Activated T-cell treated with anti-CD3 and anti-CD28 coated beads, Interleukin-2, amount 50 U/mL, for 24 hours (primary cell): ENCODE measurements around the gene LANCL2.
A peak's percentile ranks its signal among the peaks of the same experiment; 100 is the strongest.
"Not testable (repeated sequence)": the region's sequence is repeated elsewhere in the genome, so short reads cannot be mapped to it uniquely, and the experiment has no call there.

ENCODE experiments used
- DNase-seq: peaks from one replicate; pipeline ENCODE4 v3.0.0-alpha.2; 2020
- H3K27ac Mint-ChIP-seq: 2 replicates; pipeline ENCODE4 v1.8.0; 2020; ENCODE audit warnings: mild to moderate bottlenecking, mixed read lengths
- H3K27me3 Mint-ChIP-seq: 2 replicates; pipeline ENCODE4 v1.8.0; 2020; ENCODE audit warnings: mixed read lengths
- H3K36me3 Mint-ChIP-seq: 2 replicates; pipeline ENCODE4 v1.8.0; 2020; ENCODE audit warnings: low read depth, mixed read lengths
- H3K4me1 Mint-ChIP-seq: 2 replicates; pipeline ENCODE4 v1.8.0; 2020; ENCODE audit warnings: low read depth, mixed read lengths
- H3K4me3 Mint-ChIP-seq: 2 replicates; pipeline ENCODE4 v1.8.0; 2020; ENCODE audit warnings: mild to moderate bottlenecking, moderate library complexity, mixed read lengths
- H3K9me3 Mint-ChIP-seq: 2 replicates; pipeline ENCODE4 v1.8.0; 2020; ENCODE audit warnings: mixed read lengths

LANCL2 gene

GRCh38 chr7:55345292-55345691 lies 19.8 kb upstream of the LANCL2 start:
- H3K27me3 Mint-ChIP-seq, result peaks cover 25% of the 10 kb centered on the region
- no peaks in the 10 kb centered on the region for H3K36me3 Mint-ChIP-seq
- H3K27ac Mint-ChIP-seq, result no peak overlapping the region
- H3K4me1 Mint-ChIP-seq, result peaks cover 11% of the 10 kb centered on the region
- no peak for DNase-seq
- no peaks in the 10 kb centered on the region for H3K9me3 Mint-ChIP-seq
- H3K4me3 Mint-ChIP-seq, result no peak overlapping the region

GRCh38 chr7:55348502-55348901 lies 16.6 kb upstream of the LANCL2 start:
- no peak overlapping the region for H3K4me3 Mint-ChIP-seq
- DNase-seq, result no peak
- H3K36me3 Mint-ChIP-seq, result no peaks in the 10 kb centered on the region
- no peak overlapping the region for H3K27ac Mint-ChIP-seq
- peaks cover 11% of the 10 kb centered on the region for H3K4me1 Mint-ChIP-seq
- peaks cover 30% of the 10 kb centered on the region for H3K27me3 Mint-ChIP-seq
- no peaks in the 10 kb centered on the region for H3K9me3 Mint-ChIP-seq

- Mint-ChIP-seq H3K27ac (no peak overlapping the region), H3K9me3 (no peaks in the 10 kb centered on the region), H3K4me1 (peaks cover 11% of the 10 kb centered on the region), H3K27me3 (peaks cover 32% of the 10 kb centered on the region), H3K36me3 (no peaks in the 10 kb centered on the region), H3K4me3 (no peak overlapping the region)
- DNase-seq, result no peak
Measured at GRCh38 chr7:55349121-55349520, 16.0 kb upstream of the LANCL2 start.

GRCh38 chr7:55350281-55350680 lies 14.9 kb upstream of the LANCL2 start:
- Mint-ChIP-seq H3K27me3 (peaks cover 32% of the 10 kb centered on the region), H3K36me3 (no peaks in the 10 kb centered on the region), H3K4me3 (no peak overlapping the region), H3K9me3 (no peaks in the 10 kb centered on the region), H3K27ac (no peak overlapping the region), H3K4me1 (peaks cover 11% of the 10 kb centered on the region)
- DNase-seq, result no peak

GRCh38 chr7:55351263-55351662 lies 13.9 kb upstream of the LANCL2 start:
- no peak for DNase-seq
- H3K4me1 Mint-ChIP-seq, result peaks cover 11% of the 10 kb centered on the region
- H3K4me3 Mint-ChIP-seq, result no peak overlapping the region
- no peaks in the 10 kb centered on the region for H3K36me3 Mint-ChIP-seq
- peaks cover 25% of the 10 kb centered on the region for H3K27me3 Mint-ChIP-seq
- H3K9me3 Mint-ChIP-seq, result no peaks in the 10 kb centered on the region
- no peak overlapping the region for H3K27ac Mint-ChIP-seq

- DNase-seq, H3K4me3 Mint-ChIP-seq, H3K36me3 Mint-ChIP-seq, H3K27ac Mint-ChIP-seq, H3K9me3 Mint-ChIP-seq: not testable (repeated sequence)
- peaks cover 23% of the 10 kb centered on the region for H3K27me3 Mint-ChIP-seq
- H3K4me1 Mint-ChIP-seq, result peaks cover 11% of the 10 kb centered on the region
Measured at GRCh38 chr7:55352947-55353273, 12.2 kb upstream of the LANCL2 start.

- Mint-ChIP-seq H3K9me3 (no peaks in the 10 kb centered on the region), H3K4me1 (peaks cover 9% of the 10 kb centered on the region), H3K36me3 (peaks cover 2% of the 10 kb centered on the region), H3K27me3 (peaks cover 5% of the 10 kb centered on the region), H3K4me3 (no peak overlapping the region), H3K27ac (no peak overlapping the region)
- DNase-seq, result no peak
Measured at GRCh38 chr7:55360486-55360885, 4.7 kb upstream of the LANCL2 start.

- Mint-ChIP-seq H3K27ac (no peak overlapping the region), H3K4me3 (no peak overlapping the region), H3K36me3 (peaks cover 9% of the 10 kb centered on the region), H3K27me3 (peaks cover 5% of the 10 kb centered on the region), H3K4me1 (peaks cover 9% of the 10 kb centered on the region), H3K9me3 (no peaks in the 10 kb centered on the region)
- DNase-seq, result no peak
Measured at GRCh38 chr7:55361560-55361959, 3.6 kb upstream of the LANCL2 start.

- Mint-ChIP-seq H3K27ac (no peak overlapping the region), H3K4me1 (peaks cover 9% of the 10 kb centered on the region), H3K9me3 (no peaks in the 10 kb centered on the region), H3K27me3 (peaks cover 3% of the 10 kb centered on the region), H3K4me3 (no peak overlapping the region), H3K36me3 (peaks cover 21% of the 10 kb centered on the region)
- DNase-seq, result no peak
Measured at GRCh38 chr7:55362927-55363326, 2.2 kb upstream of the LANCL2 start.

- Mint-ChIP-seq H3K27ac (no peak overlapping the region), H3K4me1 (peaks cover 9% of the 10 kb centered on the region), H3K9me3 (no peaks in the 10 kb centered on the region), H3K27me3 (peaks cover 3% of the 10 kb centered on the region), H3K36me3 (peaks cover 28% of the 10 kb centered on the region), H3K4me3 (no peak overlapping the region)
- DNase-seq, result no peak
Measured at GRCh38 chr7:55363386-55364170, 1.6 kb upstream of the LANCL2 start.

GRCh38 chr7:55365675-55366460 lies 731 bp downstream of the LANCL2 start:
- peak overlapping the region; percentile 98 for H3K27ac Mint-ChIP-seq
- no peaks in the 10 kb centered on the region for H3K27me3 Mint-ChIP-seq
- H3K4me1 Mint-ChIP-seq, result peaks cover 16% of the 10 kb centered on the region
- DNase-seq, result peak; percentile 98
- peak overlapping the region; percentile 91 for H3K4me3 Mint-ChIP-seq
- H3K9me3 Mint-ChIP-seq, result no peaks in the 10 kb centered on the region
- H3K36me3 Mint-ChIP-seq, result peaks cover 31% of the 10 kb centered on the region

GRCh38 chr7:55366461-55367070 lies 1.4 kb downstream of the LANCL2 start:
- H3K36me3 Mint-ChIP-seq, result peaks cover 31% of the 10 kb centered on the region
- H3K4me1 Mint-ChIP-seq, result peaks cover 19% of the 10 kb centered on the region
- no peak for DNase-seq
- H3K9me3 Mint-ChIP-seq, result no peaks in the 10 kb centered on the region
- H3K27me3 Mint-ChIP-seq, result no peaks in the 10 kb centered on the region
- peak overlapping the region; percentile 98 for H3K27ac Mint-ChIP-seq
- peak overlapping the region; percentile 91 for H3K4me3 Mint-ChIP-seq

- no peaks in the 10 kb centered on the region for H3K9me3 Mint-ChIP-seq
- no peaks in the 10 kb centered on the region for H3K27me3 Mint-ChIP-seq
Measured at GRCh38 chr7:55367283-55367840, 2.2 kb downstream of the LANCL2 start.

GRCh38 chr7:55369427-55370400 lies 4.6 kb downstream of the LANCL2 start:
- no peaks in the 10 kb centered on the region for H3K9me3 Mint-ChIP-seq
- H3K4me3 Mint-ChIP-seq, result no peak overlapping the region
- peaks cover 14% of the 10 kb centered on the region for H3K4me1 Mint-ChIP-seq
- DNase-seq, result no peak
- H3K27ac Mint-ChIP-seq, result no peak overlapping the region
- H3K27me3 Mint-ChIP-seq, result no peaks in the 10 kb centered on the region
- H3K36me3 Mint-ChIP-seq, result peaks cover 34% of the 10 kb centered on the region

More at GRCh38 chr7:55367283-55367840, 2.2 kb downstream of the LANCL2 start:
- no peak for DNase-seq
- peak overlapping the region; percentile 98 for H3K27ac Mint-ChIP-seq
- H3K4me1 Mint-ChIP-seq, result peaks cover 19% of the 10 kb centered on the region
- peaks cover 31% of the 10 kb centered on the region for H3K36me3 Mint-ChIP-seq
- H3K4me3 Mint-ChIP-seq, result peak overlapping the region; percentile 91
